Measurements from ENCODE around the gene ADGRG1.

DNA sequence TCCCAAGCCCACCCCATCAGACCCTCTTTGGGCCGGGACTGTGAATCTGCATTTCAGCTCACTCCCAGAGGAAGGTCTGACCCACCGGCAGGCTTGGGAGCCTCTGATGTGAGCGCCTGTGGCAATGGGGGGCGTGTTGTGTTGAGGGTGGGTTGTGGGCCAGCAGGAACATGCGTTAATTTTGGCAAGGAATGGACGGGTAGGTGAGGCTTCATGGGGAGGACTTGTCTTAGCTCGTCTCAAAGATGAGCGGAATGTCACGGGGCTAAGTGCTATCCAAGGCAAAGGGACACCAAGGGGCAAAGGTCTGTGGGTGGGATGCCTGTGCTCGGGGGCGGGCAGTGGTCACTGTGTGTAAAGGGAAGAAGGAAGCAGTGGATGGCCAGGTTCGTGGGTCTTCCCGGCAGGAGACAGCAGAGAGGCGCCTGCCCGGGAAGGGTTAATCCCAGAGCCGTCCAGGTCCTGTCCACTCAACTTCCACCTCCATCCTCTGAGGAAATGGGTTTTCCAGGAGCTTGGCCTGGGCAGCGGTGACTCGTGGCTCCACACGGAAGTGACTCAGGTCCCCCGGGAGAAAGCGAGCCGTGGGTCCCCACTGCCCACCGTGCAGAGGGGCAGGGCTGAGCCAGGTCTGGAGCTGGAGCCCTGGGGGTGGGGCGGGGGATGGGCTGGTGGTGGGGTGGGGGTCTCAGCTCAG, 17.4 kb downstream of the ADGRG1 start:
- TF ChIP-seq, protein P1, sequence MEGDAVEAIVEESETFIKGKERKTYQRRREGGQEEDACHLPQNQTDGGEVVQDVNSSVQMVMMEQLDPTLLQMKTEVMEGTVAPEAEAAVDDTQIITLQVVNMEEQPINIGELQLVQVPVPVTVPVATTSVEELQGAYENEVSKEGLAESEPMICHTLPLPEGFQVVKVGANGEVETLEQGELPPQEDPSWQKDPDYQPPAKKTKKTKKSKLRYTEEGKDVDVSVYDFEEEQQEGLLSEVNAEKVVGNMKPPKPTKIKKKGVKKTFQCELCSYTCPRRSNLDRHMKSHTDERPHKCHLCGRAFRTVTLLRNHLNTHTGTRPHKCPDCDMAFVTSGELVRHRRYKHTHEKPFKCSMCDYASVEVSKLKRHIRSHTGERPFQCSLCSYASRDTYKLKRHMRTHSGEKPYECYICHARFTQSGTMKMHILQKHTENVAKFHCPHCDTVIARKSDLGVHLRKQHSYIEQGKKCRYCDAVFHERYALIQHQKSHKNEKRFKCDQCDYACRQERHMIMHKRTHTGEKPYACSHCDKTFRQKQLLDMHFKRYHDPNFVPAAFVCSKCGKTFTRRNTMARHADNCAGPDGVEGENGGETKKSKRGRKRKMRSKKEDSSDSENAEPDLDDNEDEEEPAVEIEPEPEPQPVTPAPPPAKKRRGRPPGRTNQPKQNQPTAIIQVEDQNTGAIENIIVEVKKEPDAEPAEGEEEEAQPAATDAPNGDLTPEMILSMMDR (conservative IDR thresholded peaks at IDR 0.05), result no peak
- no peak for TF ChIP-seq EZH2 (IDR thresholded peaks at IDR 0.05; ENCODE audit: low read depth)
